ENCODE data around the gene FAM120A.
A peak's percentile ranks its signal among the peaks of the same experiment; 100 is the strongest.

The FAM120A gene

GRCh38 chr9:93513606-93514005 lies 62.1 kb downstream of the FAM120A start:
- FAIRE-seq: no peak

GRCh38 chr9:93517331-93517730 lies 65.8 kb downstream of the FAM120A start:
- no peak for FAIRE-seq

- no peak for FAIRE-seq
Observed at GRCh38 chr9:93520523-93520922, 69.0 kb downstream of the FAM120A start.

- FAIRE-seq: no peak
Observed at GRCh38 chr9:93522736-93523135, 71.3 kb downstream of the FAM120A start.

GRCh38 chr9:93523518-93524144 lies 72.1 kb downstream of the FAM120A start:
- no peak for FAIRE-seq

GRCh38 chr9:93525476-93525875 lies 74.0 kb downstream of the FAM120A start:
- FAIRE-seq: no peak

GRCh38 chr9:93531374-93531773 lies 79.9 kb downstream of the FAM120A start:
- FAIRE-seq: no peak

GRCh38 chr9:93532141-93532540 lies 80.7 kb downstream of the FAM120A start:
- no peak for FAIRE-seq

- no peak for FAIRE-seq
Observed at GRCh38 chr9:93533863-93534262, 82.4 kb downstream of the FAM120A start.

- no peak for FAIRE-seq
Observed at GRCh38 chr9:93536167-93536566, 84.7 kb downstream of the FAM120A start.

- no peak for FAIRE-seq
Observed at GRCh38 chr9:93536874-93537273, 85.4 kb downstream of the FAM120A start.

GRCh38 chr9:93540305-93540704 lies 88.8 kb downstream of the FAM120A start:
- no peak for FAIRE-seq

GRCh38 chr9:93541005-93541404 lies 89.5 kb downstream of the FAM120A start:
- no peak for FAIRE-seq

- FAIRE-seq: peak; percentile 33
Observed at GRCh38 chr9:93541581-93542349, 90.3 kb downstream of the FAM120A start.

- no peak for FAIRE-seq
Observed at GRCh38 chr9:93543117-93543516, 91.6 kb downstream of the FAM120A start.

GRCh38 chr9:93546356-93546755 lies 94.9 kb downstream of the FAM120A start:
- FAIRE-seq: no peak

GRCh38 chr9:93549611-93550010 lies 98.1 kb downstream of the FAM120A start:
- no peak for FAIRE-seq

- FAIRE-seq: no peak
Observed at GRCh38 chr9:93552923-93553322, 101.4 kb downstream of the FAM120A start.

- no peak for FAIRE-seq
Observed at GRCh38 chr9:93555370-93555769, 103.9 kb downstream of the FAM120A start.

GRCh38 chr9:93557366-93558137 lies 106.1 kb downstream of the FAM120A start:
- no peak for FAIRE-seq

- no peak for FAIRE-seq
Observed at GRCh38 chr9:93558503-93558902, 107.0 kb downstream of the FAM120A start.

- no peak for FAIRE-seq
Observed at GRCh38 chr9:93560991-93561390, 109.5 kb downstream of the FAM120A start.

GRCh38 chr9:93562157-93562556 lies 110.7 kb downstream of the FAM120A start:
- no peak for FAIRE-seq

- FAIRE-seq: no peak
Observed at GRCh38 chr9:93565089-93565488, 113.6 kb downstream of the FAM120A start.
